Large intestine (tissue), 3 donors: Measurements from ENCODE around the gene FAM240B. TPM values are rescaled to one million over a fixed set of nuclear protein-coding genes. Genes with fewer than 3 reads are reported as not detected.

Experiments used
- DNase-seq, 2 donors: peaks; one replicate each; pipeline versions ENCODE4 v3.0.0 to v3.0.0-alpha.2; 2013
- H3K27ac ChIP-seq: one replicate; pipeline ENCODE4 v1.5.1; 2013; ENCODE audit warnings: low read length
- H3K27me3 ChIP-seq: 2 replicates; pipeline ENCODE4 v1.6.1; 2013; ENCODE audit warnings: low read length; ENCODE audit not compliant: control insufficient read depth, insufficient read depth
- H3K36me3 ChIP-seq: 2 replicates; pipeline ENCODE4 v1.6.1; 2013; ENCODE audit warnings: low read length; ENCODE audit not compliant: control insufficient read depth, insufficient read depth
- H3K4me1 ChIP-seq: one replicate; pipeline ENCODE4 v1.6.1; 2013; ENCODE audit warnings: low read length; ENCODE audit not compliant: control insufficient read depth, insufficient read depth
- H3K4me3 ChIP-seq: one replicate; pipeline ENCODE4 v1.5.1; 2013; ENCODE audit warnings: low read length
- H3K9me3 ChIP-seq: one replicate; pipeline ENCODE4 v1.6.1; 2013; ENCODE audit warnings: mild to moderate bottlenecking, low read depth, low read length, moderate library complexity; ENCODE audit not compliant: control insufficient read depth
- WGBS: methylation state at CpG from one replicate; pipeline ENCODE4 v1.1.5; 2013; ENCODE audit warnings: low lambda C conversion rate; ENCODE audit not compliant: insufficient coverage; 5-methylcytosine and 5-hydroxymethylcytosine counted together
- polyA plus RNA-seq: library from polyadenylated mRNA; unstranded; fragments of 120-200 nt; gene quantifications from one replicate; pipeline ENCODE4 v1.2.1, GENCODE V29; 2013

FAM240B gene
- polyA plus RNA-seq, 1 donor: not detected

DNA sequence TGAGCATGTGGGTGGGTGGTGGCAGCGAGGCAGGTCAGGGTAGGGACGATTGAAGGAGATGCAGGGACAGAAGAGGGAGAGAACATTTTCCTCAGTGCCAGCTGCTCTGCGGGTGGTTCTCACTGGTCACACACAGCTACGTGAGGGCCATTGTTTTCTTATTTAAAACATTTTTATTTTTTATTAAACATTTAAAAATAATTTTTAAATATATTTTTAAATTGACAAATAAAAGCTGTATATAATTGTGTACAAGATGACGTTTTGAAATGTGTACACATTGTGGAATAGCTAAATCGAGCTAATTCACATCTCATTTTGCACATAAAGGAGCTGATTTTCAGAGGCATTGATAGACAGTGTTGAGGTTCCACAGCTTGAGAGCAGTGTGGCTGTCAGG is 14.0 kb downstream of the FAM240B start:
- Histone ChIP-seq H3K27ac (no peak overlapping the region), H3K4me3 (no peak overlapping the region), H3K36me3 (no peaks in the 10 kb centered on the region), H3K4me1 (no peaks in the 10 kb centered on the region), H3K9me3 (no peaks in the 10 kb centered on the region), H3K27me3 (peaks cover 4% of the 10 kb centered on the region)
- no peak for DNase-seq
- 81% methylated on average over 2 of the region's 6 CpGs for WGBS

DNA sequence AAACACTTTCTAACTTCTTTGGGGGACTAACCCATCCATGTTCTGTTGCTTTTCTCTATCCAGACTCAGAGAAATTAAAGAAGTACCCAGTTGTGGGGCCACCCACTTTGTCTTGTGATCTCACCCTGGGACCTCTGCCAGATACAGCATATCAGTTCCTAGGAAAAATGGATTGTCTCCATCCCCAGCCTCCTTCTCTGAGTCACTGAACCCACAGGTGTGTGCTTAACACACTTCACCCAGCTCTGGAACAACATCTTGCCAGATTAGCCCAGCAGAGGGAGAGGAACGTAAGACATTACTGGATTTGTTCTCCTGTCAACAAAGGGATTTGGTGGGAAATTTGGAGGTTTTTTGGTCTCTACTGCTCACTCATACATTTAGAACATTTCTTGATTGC is 19.2 kb downstream of the FAM240B start:
- Histone ChIP-seq H3K36me3 (no peaks in the 10 kb centered on the region), H3K27me3 (peaks cover 4% of the 10 kb centered on the region), H3K27ac (no peak overlapping the region), H3K4me3 (no peak overlapping the region), H3K9me3 (no peaks in the 10 kb centered on the region), H3K4me1 (no peaks in the 10 kb centered on the region)
- no CpG with 5 or more reads among the region's 1 CpG for WGBS
- DNase-seq: no peak

DNA sequence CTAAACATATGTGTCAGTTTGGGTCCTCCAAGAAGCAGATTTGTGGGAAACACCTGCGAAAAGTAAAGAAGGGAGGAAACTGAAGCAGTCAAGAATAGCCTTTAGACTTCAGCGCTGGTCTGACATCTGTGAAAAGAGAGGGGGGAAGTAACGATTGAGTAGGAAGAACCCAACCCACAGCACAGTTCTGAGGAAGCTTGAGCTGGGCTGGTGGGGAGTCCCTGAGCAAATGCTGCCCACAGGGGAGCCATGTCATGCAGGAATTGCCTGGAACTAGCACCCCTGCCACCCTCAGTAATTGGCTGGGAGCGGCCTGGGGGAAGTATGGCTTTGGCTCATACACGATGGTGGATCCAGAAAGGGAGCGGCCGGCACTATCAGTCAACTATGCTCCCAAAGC is 20.6 kb downstream of the FAM240B start:
- no CpG with 5 or more reads among the region's 7 CpGs for WGBS
- peaks cover 2% of the 10 kb centered on the region for H3K27me3 ChIP-seq

DNA sequence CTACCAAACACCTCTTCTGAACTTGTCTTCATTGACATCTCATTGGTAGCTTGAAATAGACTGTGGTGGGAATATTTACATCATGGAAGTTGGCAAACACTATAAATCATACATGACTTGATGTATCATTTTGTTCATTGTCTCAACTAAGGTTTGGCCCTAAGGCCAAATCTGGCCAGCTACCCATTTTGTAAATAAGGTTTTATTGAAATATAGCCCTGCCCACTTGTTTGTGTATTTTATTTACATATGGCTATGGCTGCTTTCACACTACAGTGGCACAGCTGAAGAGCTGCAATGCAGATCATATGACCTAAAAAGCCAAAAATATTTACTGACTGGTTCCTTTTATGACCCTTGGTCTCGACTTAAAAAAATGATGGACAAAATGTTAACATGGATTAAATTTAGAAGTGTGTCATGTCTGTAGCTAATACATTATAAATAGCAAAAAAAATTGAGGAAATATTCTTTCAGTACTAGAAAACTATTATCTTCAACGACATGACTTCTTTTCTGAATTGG is 22.1 kb downstream of the FAM240B start:
- no peaks in the 10 kb centered on the region for H3K9me3 ChIP-seq

More for the DNA sequence above, 20.6 kb downstream of the FAM240B start:
- Histone ChIP-seq H3K36me3 (no peaks in the 10 kb centered on the region), H3K4me1 (no peaks in the 10 kb centered on the region), H3K27ac (no peak overlapping the region), H3K4me3 (no peak overlapping the region), H3K9me3 (no peaks in the 10 kb centered on the region)
- no peak for DNase-seq

DNA sequence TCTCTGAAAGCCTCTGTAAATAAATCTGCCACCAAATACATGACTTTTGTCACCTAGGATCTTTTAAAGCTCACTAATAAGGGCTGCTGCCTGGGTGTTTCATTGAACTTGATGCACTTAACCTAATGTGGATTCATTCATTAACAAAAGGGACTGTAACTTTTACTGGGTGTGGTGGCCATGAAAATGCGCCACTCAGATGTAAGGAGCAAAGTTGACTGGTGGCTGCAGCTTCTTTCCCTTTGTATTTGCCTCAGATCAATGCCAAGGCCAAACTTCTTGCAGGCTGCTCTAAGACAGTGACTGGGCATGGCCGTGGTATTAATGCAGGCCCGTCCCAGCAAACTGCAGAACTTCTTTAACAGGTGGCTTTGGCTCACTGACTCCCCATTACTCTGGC is 22.9 kb downstream of the FAM240B start:
- no peak overlapping the region for H3K27ac ChIP-seq
- WGBS: 83% methylated on average over 1 of the region's 3 CpGs
- H3K4me3 ChIP-seq: no peak overlapping the region
- peaks cover under 1% of the 10 kb centered on the region for H3K27me3 ChIP-seq
- H3K36me3 ChIP-seq: no peaks in the 10 kb centered on the region
- H3K9me3 ChIP-seq: no peaks in the 10 kb centered on the region
- H3K4me1 ChIP-seq: no peaks in the 10 kb centered on the region
- no peak for DNase-seq

More for the DNA sequence above, 22.1 kb downstream of the FAM240B start:
- H3K27ac ChIP-seq: no peak overlapping the region
- DNase-seq: no peak
- no peak overlapping the region for H3K4me3 ChIP-seq
- peaks cover 2% of the 10 kb centered on the region for H3K27me3 ChIP-seq
- H3K4me1 ChIP-seq: no peaks in the 10 kb centered on the region
- 60% methylated on average over 1 of the region's 2 CpGs for WGBS
- H3K36me3 ChIP-seq: no peaks in the 10 kb centered on the region

DNA sequence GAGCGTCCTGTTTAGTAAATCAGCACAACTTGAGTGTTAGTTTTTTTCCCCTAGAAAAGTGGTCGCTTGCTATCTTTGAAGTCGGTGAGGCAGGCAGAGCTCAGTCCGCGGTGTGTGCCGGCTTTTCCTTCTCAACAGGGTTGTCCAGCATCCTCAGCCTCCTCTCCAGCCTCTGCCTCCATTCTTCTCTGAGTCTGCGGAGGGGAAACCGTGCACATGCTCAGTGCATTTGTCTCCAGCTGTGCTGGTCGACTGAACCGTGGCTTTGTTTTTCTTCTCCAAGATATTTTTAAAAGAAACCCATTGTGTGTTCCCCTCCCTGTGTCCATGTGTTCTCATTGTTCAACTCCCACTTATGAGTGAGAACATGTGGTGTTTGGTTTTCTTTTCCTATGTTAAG is 25.3 kb downstream of the FAM240B start:
- H3K27me3 ChIP-seq: no peaks in the 10 kb centered on the region
- H3K9me3 ChIP-seq: no peaks in the 10 kb centered on the region
- no peaks in the 10 kb centered on the region for H3K4me1 ChIP-seq
- DNase-seq: no peak
- no CpG with 5 or more reads among the region's 10 CpGs for WGBS
- no peak overlapping the region for H3K27ac ChIP-seq
- H3K36me3 ChIP-seq: no peaks in the 10 kb centered on the region
- H3K4me3 ChIP-seq: no peak overlapping the region

DNA sequence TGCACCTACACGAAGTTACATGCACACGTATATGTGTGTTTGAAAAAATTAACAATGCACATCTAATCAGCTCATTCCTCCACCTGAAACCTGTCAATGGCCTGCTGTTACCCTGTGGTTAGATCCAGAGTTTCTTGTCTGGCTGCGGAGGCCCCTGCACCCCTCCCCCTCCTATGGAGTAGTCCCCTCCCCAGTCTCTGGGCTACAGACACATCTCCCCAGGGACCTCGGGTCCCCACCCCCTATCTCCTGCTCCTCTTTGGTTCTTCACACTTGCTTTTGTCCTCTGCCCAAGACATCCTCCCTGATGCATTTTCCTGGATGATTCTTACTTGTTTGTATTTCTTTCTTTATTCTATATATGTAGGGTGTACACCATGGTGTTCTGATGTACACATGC is 27.2 kb downstream of the FAM240B start:
- Histone ChIP-seq H3K36me3 (no peaks in the 10 kb centered on the region), H3K4me1 (no peaks in the 10 kb centered on the region), H3K27ac (no peak overlapping the region), H3K9me3 (no peaks in the 10 kb centered on the region), H3K4me3 (no peak overlapping the region), H3K27me3 (no peaks in the 10 kb centered on the region)
- WGBS: 90% methylated on average over 2 of the region's 4 CpGs
- no peak for DNase-seq

DNA sequence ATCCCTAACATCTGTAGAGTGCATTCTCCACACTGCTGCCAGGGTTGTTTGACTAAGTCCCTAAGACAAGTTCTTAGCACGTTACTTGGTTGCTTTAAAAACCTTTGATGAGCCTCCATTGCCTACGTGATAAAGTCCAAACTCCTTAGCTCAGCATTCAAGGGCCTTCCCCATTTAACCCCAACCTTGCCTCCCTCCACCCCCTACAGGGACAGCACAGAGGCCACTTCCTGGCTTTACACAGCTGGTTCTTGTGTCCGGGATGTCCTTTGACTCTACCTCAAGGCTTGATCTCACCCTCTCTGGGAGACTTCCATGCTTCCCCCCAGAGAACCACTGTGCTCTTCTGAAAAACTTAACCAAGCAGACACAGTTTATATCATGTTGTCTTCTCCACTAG is 29.4 kb downstream of the FAM240B start:
- H3K9me3 ChIP-seq: no peaks in the 10 kb centered on the region
- WGBS: no CpG with 5 or more reads among the region's 3 CpGs
- H3K27ac ChIP-seq: no peak overlapping the region

DNA sequence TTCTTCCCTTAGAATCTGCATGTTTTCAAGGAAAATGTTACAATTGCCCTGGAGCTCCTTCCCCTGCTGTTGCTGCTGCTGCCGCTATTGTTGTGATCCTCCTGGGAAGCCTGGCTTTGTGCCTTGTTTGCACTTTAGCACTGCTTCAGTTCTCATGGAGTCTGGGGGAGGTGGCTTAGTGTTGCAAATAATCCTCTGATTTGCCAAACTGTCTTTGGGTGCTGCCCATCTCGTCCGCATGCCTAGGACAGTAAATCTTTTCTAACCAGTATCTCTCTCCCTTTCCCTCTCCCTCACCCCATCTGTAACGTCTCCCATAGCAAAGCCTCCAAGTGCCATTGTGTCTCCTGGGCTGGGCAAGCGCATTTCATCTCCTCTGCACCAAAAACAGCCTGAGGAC is 30.3 kb downstream of the FAM240B start:
- Histone ChIP-seq H3K36me3 (no peaks in the 10 kb centered on the region), H3K27ac (no peak overlapping the region), H3K27me3 (no peaks in the 10 kb centered on the region), H3K4me3 (no peak overlapping the region), H3K9me3 (no peaks in the 10 kb centered on the region), H3K4me1 (peaks cover 4% of the 10 kb centered on the region)
- WGBS: no CpG with 5 or more reads among the region's 5 CpGs
- DNase-seq: no peak

More for the DNA sequence above, 29.4 kb downstream of the FAM240B start:
- H3K4me1 ChIP-seq: peaks cover 4% of the 10 kb centered on the region
- DNase-seq: no peak
- H3K36me3 ChIP-seq: no peaks in the 10 kb centered on the region
- no peaks in the 10 kb centered on the region for H3K27me3 ChIP-seq
- H3K4me3 ChIP-seq: no peak overlapping the region

DNA sequence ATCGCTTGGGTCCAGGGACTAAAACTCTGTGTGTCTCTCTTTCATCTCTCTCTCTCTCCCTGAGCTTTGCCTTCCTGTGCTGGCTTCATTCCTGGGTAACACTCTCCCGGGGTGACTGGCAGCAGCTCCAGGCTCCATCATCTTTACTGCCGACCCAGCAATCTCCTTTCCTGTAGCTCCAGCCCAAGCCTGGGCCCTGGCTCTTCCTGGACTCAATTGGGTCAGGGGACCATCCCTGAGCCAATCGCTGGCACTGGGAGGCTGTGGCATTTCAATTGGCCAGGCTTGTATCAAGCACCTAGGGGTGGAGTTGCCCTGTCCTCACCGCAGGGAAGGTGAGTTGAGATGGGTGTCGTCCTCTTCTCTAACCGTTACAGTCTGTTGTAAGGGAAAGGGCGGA is 31.9 kb downstream of the FAM240B start:
- Histone ChIP-seq H3K27ac (no peak overlapping the region), H3K4me3 (peak overlapping the region; percentile 12), H3K27me3 (no peaks in the 10 kb centered on the region)

DNA sequence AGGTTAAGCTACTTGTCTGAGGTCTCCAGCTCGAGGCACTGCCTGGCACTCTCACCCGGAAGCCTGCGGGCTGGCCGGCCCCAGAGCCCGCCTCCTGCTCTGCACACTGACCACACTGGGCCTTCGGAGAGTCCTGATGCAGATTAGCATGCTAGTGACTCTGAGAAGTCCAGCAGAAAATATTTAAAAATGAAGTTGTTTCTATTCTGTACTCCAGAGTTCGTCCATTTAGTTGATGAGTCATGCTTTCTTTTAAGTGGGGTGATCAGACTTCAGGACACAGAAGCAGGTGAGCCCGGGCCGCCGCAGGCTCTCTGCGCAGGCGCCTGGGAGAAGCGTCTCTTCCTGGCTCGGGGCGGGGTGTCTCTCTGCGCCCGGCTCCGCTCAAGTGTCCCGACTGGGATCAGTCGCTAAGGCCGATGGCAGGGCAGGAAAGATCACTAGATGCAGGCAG is 32.5 kb downstream of the FAM240B start:
- Histone ChIP-seq H3K4me1 (peaks cover 4% of the 10 kb centered on the region), H3K27me3 (no peaks in the 10 kb centered on the region), H3K36me3 (no peaks in the 10 kb centered on the region), H3K9me3 (no peaks in the 10 kb centered on the region), H3K27ac (no peak overlapping the region), H3K4me3 (peak overlapping the region; percentile 14)
- peak; percentile 65 to 75 for DNase-seq
- WGBS: 60% methylated on average over 2 of the region's 21 CpGs

More for the DNA sequence above, 31.9 kb downstream of the FAM240B start:
- Histone ChIP-seq H3K4me1 (peaks cover 4% of the 10 kb centered on the region), H3K36me3 (no peaks in the 10 kb centered on the region), H3K9me3 (no peaks in the 10 kb centered on the region)
- WGBS: no CpG with 5 or more reads among the region's 8 CpGs
- DNase-seq: no peak
